ENCODE data around the gene GCN1.

- TF ChIP-seq CTCF (IDR thresholded peaks at IDR 0.05) (no peak), POLR2A (IDR thresholded peaks at IDR 0.05) (no peak)
Observed at GRCh38 chr12:120194226-120194533, 335 bp downstream of the GCN1 start.
